Activated CD4-positive, alpha-beta T cell treated with anti-CD3 and anti-CD28 coated beads, Interleukin-2, amount 50 U/mL, for 24 hours (primary cell): ENCODE data around the gene ZNF516.
A peak's percentile ranks its signal among the peaks of the same experiment; 100 is the strongest.

ENCODE experiments used
- DNase-seq, 2 donors: peaks; one replicate each; pipeline ENCODE4 v3.0.0-alpha.2; 2020; ENCODE audit warnings: low read depth in 1 of 2, low spot score in 1 of 2

Gene ZNF516

DNA sequence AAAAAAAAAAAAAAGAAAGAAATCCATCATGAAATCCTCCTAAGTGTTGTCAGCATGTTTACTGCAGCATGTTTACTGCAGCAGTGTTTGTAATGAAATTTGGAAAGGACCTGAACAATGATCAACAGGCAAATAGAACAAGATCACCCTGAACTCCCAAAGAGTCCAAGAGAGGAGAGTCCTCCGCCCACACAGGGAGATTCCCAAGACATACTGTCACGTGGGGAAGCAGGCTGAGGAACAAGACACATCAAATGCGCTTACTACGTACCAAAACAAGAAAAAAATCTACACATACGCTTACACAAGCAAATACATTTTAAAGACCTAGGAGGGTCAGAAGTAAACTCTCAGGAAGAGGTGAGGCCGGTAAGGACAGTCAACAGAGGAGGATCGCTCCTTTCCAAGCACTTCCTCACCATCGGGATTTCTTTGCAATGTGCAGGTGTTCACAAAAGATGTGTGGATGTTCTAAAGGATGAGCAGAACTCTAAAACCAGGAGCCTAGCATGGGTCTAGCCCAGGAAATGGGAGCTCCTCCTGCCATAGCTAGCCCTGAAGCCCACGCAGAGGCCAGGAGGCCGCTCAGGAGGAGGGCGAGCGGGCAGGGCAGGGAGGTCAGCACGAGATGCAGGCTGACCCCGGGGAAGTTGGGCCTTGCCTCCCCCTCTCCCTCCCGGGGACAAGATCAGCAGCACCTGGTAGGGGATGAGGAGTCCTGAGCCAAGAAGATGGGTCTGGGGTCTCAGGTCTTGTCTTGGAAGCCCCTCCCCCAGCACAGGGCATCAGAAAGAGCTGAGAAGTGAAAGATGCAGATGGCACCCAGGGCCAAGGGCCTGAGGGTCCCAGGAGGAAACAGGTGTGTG lies 66.4 kb downstream of the ZNF516 start:
- no peak for DNase-seq

DNA sequence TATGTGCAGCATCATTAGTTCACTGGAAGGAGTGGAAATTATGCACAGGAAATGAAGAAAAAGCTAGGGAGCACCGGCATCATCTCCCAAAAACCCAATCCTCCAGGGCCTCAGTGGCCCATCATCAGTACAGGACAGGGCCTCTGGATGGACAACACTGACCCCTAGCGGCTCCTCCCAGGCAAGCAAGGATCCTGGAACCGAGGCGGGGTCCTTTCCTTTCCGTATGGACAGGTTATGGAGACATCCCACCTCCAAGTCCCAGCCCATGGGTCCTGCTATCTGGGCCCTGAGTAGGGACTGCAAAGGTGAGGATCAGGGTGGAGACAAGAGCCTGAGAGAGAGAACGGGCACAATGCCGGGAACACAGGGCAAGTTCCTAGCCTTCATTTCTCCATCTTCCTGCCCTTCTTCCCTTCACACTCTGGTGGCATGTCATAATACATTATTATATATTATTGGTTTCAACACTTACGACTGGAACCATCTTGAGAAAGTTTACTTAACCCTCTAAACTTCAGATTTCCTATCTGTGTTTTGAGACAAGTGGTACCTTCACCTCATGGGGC lies 68.2 kb downstream of the ZNF516 start:
- DNase-seq: no peak

GRCh38 chr18:76425146-76426131 lies 69.6 kb downstream of the ZNF516 start:
- DNase-seq: no peak

GRCh38 chr18:76422838-76423237 lies 72.2 kb downstream of the ZNF516 start:
- DNase-seq: no peak

- no peak for DNase-seq
Observed at GRCh38 chr18:76422121-76422520, 72.9 kb downstream of the ZNF516 start.

- DNase-seq: no peak
Observed at GRCh38 chr18:76421685-76422078, 73.4 kb downstream of the ZNF516 start.

DNA sequence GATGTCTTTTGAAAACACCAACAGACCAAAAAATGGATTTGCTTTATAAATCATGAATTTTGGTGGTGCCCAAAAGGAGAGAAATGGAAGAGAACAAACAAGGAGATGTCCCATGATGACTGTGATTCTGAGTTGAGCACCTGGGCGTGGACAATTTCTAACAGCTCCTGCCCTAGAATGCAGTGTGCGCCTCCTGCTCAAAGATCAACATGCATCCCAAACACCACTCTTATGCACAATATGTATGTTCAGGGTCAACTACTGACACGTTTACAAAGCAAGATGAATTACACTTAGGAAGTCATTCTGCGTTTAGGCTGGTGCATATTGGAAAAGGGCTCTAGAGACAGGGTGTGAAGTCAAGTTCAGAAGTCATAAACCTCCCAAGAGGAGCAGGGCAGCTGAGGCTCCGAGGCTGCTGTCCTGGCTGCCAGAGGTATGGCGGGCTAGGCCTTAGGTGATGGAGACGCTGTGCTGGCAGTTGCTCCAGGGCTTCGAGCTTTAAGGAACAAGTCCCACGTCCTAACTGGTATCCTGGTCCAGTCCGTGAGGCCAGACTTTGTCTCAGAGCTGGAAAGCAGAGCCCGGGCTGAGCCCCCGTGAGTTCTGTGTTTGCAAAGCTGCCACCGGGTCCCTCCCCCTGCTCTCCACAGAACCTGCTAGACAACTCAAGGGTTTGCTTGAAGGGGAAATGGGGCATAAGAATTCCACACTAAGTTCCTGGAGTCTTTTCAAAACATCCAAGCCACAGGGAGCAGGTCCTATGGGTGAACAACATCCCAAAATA lies 74.0 kb downstream of the ZNF516 start:
- no peak for DNase-seq

- DNase-seq: no peak
Observed at GRCh38 chr18:76419811-76420210, 75.2 kb downstream of the ZNF516 start.

- no peak for DNase-seq
Observed at GRCh38 chr18:76416911-76417310, 78.1 kb downstream of the ZNF516 start.

- DNase-seq: no peak
Observed at GRCh38 chr18:76414936-76415621, 80.0 kb downstream of the ZNF516 start.

- DNase-seq: no peak
Observed at GRCh38 chr18:76412818-76413565, 82.0 kb downstream of the ZNF516 start.

DNA sequence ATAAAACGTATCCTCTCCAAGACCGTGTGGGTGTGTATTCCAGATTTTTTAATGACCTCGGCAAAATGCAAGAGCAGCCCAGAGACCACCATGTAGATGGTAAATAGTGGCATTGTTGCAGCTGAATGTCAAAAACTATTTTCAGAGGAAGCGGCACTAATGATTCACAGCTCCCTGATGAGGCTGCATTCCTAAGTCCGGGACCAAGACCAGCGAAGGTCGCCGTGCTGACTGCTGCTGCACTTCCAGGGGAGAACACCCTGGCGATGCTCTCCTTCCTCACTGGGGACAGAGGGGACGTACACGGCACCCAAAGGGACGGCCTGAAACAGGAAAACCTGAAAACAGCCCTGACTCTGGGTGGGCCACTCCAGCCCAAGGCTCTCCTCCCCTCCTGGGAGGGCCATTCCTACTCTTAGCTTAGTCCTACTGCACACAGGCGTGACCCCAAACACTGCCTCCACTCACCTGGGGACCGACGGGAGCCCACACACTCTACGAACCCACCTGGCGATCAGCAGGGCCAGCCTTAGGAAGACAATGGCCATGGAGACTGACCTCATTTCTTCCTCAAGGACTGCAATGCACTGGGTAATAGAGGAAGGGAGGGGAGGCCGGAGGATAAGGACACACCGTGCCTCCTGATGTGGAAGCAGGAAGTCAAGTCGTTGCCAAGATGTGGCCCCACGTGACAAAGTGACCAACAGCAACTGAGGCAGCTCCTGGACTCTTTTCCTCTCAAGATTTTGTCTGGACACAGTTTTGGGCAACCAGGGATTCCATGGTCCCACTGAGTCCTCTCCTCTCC lies 82.8 kb downstream of the ZNF516 start:
- DNase-seq: no peak

- DNase-seq: peak in 1 of 2 donors; percentile 25
Observed at GRCh38 chr18:76410660-76411417, 84.2 kb downstream of the ZNF516 start.

DNA sequence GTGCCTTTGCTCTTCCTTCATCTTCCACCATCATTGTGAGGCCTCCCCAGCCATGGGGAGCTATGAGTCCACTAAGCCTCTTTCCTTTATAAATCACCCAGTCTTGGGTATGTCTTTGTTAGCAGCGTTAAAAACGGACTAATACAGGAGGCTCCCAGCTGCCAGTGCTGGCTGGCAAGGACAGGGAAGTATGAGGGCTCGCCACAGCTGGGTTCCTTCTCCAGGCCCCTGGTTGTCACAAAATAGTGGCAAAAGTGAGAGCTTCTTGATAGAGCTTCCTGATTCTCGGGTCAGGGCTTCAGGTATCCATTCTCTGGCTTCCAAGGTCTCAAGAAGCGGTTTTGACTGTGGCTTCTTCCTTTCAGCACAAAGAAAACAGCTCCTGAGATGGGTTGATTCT lies 85.0 kb downstream of the ZNF516 start:
- DNase-seq: no peak

GRCh38 chr18:76408480-76409067 lies 86.5 kb downstream of the ZNF516 start:
- no peak for DNase-seq

- DNase-seq: no peak
Observed at GRCh38 chr18:76407681-76408080, 87.4 kb downstream of the ZNF516 start.

GRCh38 chr18:76406791-76407190 lies 88.3 kb downstream of the ZNF516 start:
- DNase-seq: no peak
